22Rv1 (cell line): ENCODE data around the gene TUBA1C.

Experiments
- CTCF ChIP-seq: fragments of 450-650 bp; IDR thresholded peaks from 2 replicates; pipeline ENCODE4 v1.5.1; 2017; ENCODE audit warnings: mild to moderate bottlenecking
- ZFX ChIP-seq: fragments of 450-650 bp; IDR thresholded peaks from 2 replicates; pipeline ENCODE4 v1.6.1; 2017; ENCODE audit warnings: antibody characterized with exemption, borderline replicate concordance

- TF ChIP-seq CTCF (no peak), ZFX (no peak)
Observed at GRCh38 chr12:49261721-49262120, 3.2 kb upstream of the TUBA1C start.
